Measurements from ENCODE around the gene FRS3. TPM values are rescaled to one million over a fixed set of nuclear protein-coding genes. Genes with fewer than 3 reads are reported as not detected.

FRS3 gene
- total RNA-seq, 1 experiment from 2014 or later, result 5.9 TPM

DNA sequence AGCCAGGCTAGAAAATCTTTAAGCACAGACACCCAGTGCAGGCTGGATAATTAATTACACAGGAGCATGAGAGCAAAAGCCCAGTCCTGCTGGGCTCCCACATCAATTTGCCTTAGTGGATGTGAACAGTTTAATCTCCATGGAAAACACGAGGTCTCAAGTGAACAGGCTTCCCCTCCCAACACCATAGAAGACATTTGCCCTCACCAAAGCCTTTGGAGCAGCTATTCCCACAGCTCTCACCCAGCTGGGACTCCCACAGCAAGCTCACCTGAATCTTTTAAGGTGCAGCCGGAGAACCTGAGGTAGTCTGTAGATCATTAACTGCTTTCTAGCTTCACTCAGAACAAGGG lies 19.8 kb upstream of the FRS3 start (continued):
- TF ChIP-seq, protein P1, sequence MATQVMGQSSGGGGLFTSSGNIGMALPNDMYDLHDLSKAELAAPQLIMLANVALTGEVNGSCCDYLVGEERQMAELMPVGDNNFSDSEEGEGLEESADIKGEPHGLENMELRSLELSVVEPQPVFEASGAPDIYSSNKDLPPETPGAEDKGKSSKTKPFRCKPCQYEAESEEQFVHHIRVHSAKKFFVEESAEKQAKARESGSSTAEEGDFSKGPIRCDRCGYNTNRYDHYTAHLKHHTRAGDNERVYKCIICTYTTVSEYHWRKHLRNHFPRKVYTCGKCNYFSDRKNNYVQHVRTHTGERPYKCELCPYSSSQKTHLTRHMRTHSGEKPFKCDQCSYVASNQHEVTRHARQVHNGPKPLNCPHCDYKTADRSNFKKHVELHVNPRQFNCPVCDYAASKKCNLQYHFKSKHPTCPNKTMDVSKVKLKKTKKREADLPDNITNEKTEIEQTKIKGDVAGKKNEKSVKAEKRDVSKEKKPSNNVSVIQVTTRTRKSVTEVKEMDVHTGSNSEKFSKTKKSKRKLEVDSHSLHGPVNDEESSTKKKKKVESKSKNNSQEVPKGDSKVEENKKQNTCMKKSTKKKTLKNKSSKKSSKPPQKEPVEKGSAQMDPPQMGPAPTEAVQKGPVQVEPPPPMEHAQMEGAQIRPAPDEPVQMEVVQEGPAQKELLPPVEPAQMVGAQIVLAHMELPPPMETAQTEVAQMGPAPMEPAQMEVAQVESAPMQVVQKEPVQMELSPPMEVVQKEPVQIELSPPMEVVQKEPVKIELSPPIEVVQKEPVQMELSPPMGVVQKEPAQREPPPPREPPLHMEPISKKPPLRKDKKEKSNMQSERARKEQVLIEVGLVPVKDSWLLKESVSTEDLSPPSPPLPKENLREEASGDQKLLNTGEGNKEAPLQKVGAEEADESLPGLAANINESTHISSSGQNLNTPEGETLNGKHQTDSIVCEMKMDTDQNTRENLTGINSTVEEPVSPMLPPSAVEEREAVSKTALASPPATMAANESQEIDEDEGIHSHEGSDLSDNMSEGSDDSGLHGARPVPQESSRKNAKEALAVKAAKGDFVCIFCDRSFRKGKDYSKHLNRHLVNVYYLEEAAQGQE (IDR thresholded peaks at IDR 0.05; ENCODE audit: low read depth), result no peak
- TF ChIP-seq POLR2AphosphoS5 (IDR thresholded peaks at IDR 0.05; ENCODE audit: low read depth, low read length), result no peak

DNA sequence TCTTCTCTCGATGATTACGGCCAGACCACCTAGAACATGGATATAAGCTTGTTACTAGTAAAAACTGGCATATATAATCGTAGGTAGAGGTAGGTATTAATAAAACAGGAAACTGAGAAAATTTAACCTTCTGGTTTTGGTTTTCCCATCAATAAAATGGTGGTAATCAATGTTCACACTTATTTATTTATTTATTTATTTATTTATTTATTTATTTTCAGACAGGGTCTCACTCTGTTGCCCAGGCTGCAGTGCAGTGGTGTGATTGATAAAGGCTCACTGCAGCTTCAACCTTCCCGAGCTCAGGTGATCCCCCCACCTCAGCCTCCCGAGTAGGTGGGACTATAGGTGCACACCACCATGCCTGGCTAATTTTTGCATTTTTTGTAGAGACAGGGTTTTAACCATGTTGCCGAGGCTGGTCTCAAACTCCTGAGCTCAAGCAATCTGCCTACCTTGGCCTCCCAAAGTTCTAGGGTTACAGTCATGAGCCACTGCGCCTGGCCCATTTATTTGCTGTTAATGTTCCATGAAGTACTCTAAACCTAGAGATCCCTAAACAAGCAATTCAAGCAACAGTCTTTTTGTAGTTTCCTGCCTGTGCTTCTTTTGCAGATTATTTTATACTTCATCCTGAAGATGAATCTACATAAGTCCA lies 19.3 kb upstream of the FRS3 start:
- H3K9me2 ChIP-seq (ENCODE audit: insufficient read depth), result no peaks in the 10 kb centered on the region
- H3K27ac ChIP-seq (ENCODE audit: low read depth, low read length), result no peak overlapping the region
- no peaks in the 10 kb centered on the region for H4K20me1 ChIP-seq (ENCODE audit: insufficient read depth)
- no peak for DNase-seq (ENCODE audit: low read depth, low spot score)
- no peaks in the 10 kb centered on the region for H3K27me3 ChIP-seq (ENCODE audit: insufficient read depth, low read length)
- no peaks in the 10 kb centered on the region for H3K9me3 ChIP-seq (ENCODE audit: control insufficient read depth in 1 of 2, insufficient read depth in 1 of 2, low read depth in 1 of 2, low read length in 2 of 2)
- BruUV-seq (replicated peaks), result no TSS peak
- ChIA-PET CTCF (interaction anchor here (1.4 kb wide), 1 partner anchor 122 kb away, joined by 3 read pairs; the partner anchor contains the start of genes BYSL and MED20), RAD21 (ENCODE audit: low non-redundant PET in 1 of 2, low total read pairs in 2 of 2, uncharacterized antibody in 2 of 2, unreplicated experiment in 2 of 2) (no interaction called here), POLR2A (no interaction called here)
- H3K79me2 ChIP-seq (ENCODE audit: insufficient read depth, low read length), result no peaks in the 10 kb centered on the region
- no peaks in the 10 kb centered on the region for H3K4me1 ChIP-seq (ENCODE audit: control insufficient read depth in 1 of 2, insufficient read depth in 2 of 2, low read length in 2 of 2)
- H3K4me3 ChIP-seq (replicated peaks in 1 of 2; ENCODE audit: low read depth in 1 of 2, low read length in 2 of 2), result no peak overlapping the region
- no peak overlapping the region for H3K9ac ChIP-seq (ENCODE audit: low read length)
- no peak overlapping the region for H3K4me2 ChIP-seq (ENCODE audit: low read length)
- intact Hi-C loops (cut with micrococcal nuclease), result no loop called here
- no peak overlapping the region for H2AFZ ChIP-seq (ENCODE audit: low read depth, low read length, poor library complexity, severe bottlenecking)
- H3K36me3 ChIP-seq (ENCODE audit: control insufficient read depth in 1 of 2, insufficient read depth in 2 of 2, low read length in 2 of 2), result peaks cover 5 to 8% of the 10 kb centered on the region in 2 experiments; a peak in 1 of 4 replicates
- ATAC-seq, result no peak
- TF ChIP-seq, protein P2, sequence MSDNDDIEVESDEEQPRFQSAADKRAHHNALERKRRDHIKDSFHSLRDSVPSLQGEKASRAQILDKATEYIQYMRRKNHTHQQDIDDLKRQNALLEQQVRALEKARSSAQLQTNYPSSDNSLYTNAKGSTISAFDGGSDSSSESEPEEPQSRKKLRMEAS (IDR thresholded peaks at IDR 0.05), result no peak
- TF ChIP-seq CBX3 (IDR thresholded peaks at IDR 0.05; ENCODE audit: low read depth) (no peak), POLR2AphosphoS5 (IDR thresholded peaks at IDR 0.05; ENCODE audit: low read depth, low read length) (no peak), ELF1 (IDR thresholded peaks at IDR 0.05; ENCODE audit: borderline replicate concordance, low read depth) (no peak), SRF (IDR thresholded peaks at IDR 0.05; ENCODE audit: low read depth) (no peak), SP1 (IDR thresholded peaks at IDR 0.05; ENCODE audit: low read depth) (no peak), YY1 (IDR thresholded peaks at IDR 0.05; ENCODE audit: extremely low read depth, insufficient replicate concordance, low read depth, low read length) (no peak), POLR2A (IDR thresholded peaks at IDR 0.05; ENCODE audit: borderline replicate concordance, extremely low read depth, insufficient read depth, insufficient read length) (no peak), EZH2phosphoT487 (IDR thresholded peaks at IDR 0.05; ENCODE audit: borderline replicate concordance) (no peak), TCF7L2 (IDR thresholded peaks at IDR 0.05; ENCODE audit: borderline replicate concordance, extremely low read depth, insufficient read depth, insufficient read length) (no peak), RAD21 (IDR thresholded peaks at IDR 0.05; ENCODE audit: low read depth) (no peak), SIN3A (IDR thresholded peaks at IDR 0.05; ENCODE audit: low read depth) (no peak)
- TF ChIP-seq, protein P3, sequence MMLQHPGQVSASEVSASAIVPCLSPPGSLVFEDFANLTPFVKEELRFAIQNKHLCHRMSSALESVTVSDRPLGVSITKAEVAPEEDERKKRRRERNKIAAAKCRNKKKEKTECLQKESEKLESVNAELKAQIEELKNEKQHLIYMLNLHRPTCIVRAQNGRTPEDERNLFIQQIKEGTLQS (IDR thresholded peaks at IDR 0.05), result no peak
- TF ChIP-seq, protein P1 (IDR thresholded peaks at IDR 0.05; ENCODE audit: low read depth), result no peak
- TF ChIP-seq, protein P4, sequence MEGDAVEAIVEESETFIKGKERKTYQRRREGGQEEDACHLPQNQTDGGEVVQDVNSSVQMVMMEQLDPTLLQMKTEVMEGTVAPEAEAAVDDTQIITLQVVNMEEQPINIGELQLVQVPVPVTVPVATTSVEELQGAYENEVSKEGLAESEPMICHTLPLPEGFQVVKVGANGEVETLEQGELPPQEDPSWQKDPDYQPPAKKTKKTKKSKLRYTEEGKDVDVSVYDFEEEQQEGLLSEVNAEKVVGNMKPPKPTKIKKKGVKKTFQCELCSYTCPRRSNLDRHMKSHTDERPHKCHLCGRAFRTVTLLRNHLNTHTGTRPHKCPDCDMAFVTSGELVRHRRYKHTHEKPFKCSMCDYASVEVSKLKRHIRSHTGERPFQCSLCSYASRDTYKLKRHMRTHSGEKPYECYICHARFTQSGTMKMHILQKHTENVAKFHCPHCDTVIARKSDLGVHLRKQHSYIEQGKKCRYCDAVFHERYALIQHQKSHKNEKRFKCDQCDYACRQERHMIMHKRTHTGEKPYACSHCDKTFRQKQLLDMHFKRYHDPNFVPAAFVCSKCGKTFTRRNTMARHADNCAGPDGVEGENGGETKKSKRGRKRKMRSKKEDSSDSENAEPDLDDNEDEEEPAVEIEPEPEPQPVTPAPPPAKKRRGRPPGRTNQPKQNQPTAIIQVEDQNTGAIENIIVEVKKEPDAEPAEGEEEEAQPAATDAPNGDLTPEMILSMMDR (IDR thresholded peaks at IDR 0.05 in 2 of 3, conservative IDR thresholded peaks at IDR 0.05 in 1 of 3; ENCODE audit: borderline replicate concordance in 1 of 3, insufficient read depth in 1 of 3, low read depth in 2 of 3, low read length in 2 of 3), result no peak
